Activated CD8-positive, alpha-beta memory T cell treated with anti-CD3 and anti-CD28 coated beads, Interleukin-2, amount 50 U/mL, for 48 hours (primary cell): ENCODE data around the gene LIN7C.

Source experiments
- DNase-seq: peaks from one replicate; pipeline ENCODE4 v3.0.0-alpha.2; 2020

Gene LIN7C

DNA sequence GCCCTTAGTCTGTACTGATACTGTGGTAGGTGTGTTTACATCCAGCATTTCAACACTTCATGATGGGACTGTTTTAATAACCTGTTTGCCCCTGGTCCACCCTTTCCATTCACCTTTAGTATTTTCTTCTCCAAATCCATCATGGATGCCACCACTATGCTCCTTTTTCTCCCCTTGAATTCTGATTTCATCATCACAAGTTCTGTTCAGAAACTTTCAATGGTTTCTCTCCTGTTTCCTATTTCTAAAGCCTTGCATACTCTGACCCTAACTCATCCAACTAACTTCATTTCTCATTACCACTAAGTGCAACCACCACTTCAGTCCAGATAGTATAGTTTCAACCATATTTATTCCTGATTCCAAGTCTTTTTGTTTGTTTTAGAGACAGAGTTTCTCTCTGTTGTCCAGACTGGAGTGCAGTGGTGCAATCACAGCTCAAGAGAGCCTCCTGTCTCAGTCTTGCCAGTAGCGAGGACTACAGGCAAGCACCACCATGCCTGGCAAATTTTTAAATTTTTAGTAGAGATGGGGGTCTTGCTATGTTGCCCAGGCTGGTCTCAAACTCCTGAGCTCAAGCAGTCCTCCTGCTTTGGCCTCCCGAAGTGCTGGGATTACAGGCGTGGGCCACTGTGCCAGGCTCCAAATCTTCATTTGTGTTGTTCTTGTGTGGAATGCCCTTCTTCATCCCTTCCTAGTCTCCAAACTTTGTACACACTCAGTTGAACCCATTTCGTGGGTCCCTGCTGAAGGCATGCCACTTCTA is 1.2 kb upstream of the LIN7C start:
- no peak for DNase-seq

DNA sequence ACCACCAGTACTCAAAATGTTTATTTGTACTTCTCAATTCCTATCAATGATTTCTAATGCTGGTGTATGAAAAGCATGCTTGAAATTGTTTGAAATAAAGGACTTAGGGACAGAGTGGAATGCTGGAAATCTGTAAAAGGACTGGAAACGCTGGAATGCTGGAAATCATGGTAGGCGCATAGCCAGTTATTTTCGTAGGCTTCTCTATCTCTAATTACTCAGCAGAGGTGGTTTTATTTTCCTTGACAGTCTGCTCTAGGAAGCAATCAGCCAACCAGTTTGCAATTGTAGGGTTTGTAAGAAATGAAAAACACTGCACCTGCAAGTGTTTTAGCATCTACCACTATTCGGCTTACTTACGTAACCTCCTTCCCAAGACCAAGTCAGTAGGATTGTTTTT is 788 bp downstream of the LIN7C start:
- DNase-seq = no peak

DNA sequence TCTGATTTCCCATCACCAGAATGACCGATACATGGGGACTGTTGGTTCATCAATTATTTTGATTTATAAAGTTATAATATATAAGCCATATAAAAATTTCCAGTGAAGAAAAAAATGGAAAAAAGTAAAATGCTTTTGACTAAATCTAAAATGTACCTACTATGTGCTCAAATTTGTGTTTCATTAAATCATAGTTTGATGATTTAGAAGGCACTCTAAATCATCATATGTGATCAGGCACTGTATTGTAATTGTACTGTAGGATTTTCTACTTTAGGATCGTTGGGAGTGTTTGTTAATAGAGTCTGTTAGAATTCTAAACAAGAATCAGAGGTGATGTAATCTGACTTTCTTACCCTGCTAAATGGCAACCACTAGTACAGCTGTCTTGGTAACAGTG is 2.4 kb downstream of the LIN7C start:
- no peak for DNase-seq

GRCh38 chr11:27501100-27501499 is 5.5 kb downstream of the LIN7C start:
- no peak for DNase-seq

GRCh38 chr11:27497911-27498310 is 8.7 kb downstream of the LIN7C start:
- DNase-seq = no peak

DNA sequence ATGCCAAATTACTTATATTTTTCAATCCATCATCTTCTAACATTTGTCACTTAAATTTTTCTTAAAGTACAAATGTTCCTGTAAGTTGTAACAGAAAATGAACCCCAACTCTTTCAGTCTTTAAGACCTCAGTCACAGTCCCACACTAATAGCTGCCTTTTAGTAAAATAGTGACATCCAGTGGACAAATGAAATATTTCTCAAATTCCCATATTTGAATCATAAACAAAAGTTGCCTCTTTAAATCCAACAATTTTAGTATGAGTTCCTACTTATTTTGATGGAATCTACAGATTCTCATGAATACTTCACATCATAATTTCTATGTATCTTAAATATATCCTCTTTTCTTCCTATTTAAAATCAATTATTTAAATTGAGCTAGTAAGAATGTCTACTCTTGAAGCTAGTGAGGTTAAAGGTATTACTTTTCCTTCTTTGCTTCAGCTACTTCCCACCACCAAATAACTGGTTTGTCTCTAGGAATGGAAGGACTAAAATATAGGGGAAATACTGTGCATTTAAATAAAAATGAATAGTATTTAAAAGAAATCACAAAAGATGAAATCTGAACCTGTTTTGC is 9.2 kb downstream of the LIN7C start:
- no peak for DNase-seq

- no peak for DNase-seq
Observed at GRCh38 chr11:27496461-27496860, 10.1 kb downstream of the LIN7C start.

GRCh38 chr11:27495710-27496300 is 10.8 kb downstream of the LIN7C start:
- no peak for DNase-seq

GRCh38 chr11:27489092-27489491 is 17.5 kb downstream of the LIN7C start:
- no peak for DNase-seq

GRCh38 chr11:27487706-27488105 is 18.9 kb downstream of the LIN7C start:
- no peak for DNase-seq

DNA sequence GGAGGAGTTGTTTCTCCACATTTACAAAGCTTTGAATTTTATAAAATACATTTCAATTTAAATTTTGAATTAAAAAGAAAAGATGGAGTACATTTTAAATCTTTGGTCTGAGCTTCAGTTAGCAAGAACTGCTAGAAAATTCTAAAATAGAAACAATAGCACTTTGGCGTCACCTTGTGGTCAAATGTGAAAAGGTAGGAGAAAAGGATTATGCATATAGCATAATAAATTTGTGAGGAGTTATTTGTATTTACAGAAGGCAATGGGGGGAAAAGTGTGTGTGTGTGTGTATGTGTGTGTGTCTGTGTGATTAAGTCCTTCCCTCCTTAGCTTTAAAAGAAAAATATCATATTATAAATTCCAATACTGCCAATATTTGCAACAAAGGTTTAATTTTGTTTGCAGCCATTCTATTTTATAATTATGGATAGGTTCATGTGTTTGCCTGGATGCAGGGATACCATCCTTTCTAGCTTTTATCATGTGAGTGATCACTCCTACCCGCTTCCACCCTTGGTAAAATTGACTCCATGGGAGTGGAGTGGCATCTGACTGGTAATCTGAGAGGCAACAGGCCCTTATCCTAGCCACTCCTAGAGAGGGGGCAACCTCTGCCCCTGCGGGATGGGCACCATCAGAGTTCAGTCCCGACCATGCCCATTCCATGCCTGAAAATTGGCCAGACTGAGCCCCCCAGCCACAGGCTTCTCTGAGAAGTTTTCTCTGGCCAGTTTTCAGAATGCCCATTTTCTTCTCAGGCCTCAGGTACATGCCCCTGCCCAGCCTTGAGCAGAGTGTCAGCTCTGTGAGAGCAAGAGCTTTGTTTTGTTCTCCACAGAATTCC is 20.4 kb downstream of the LIN7C start:
- DNase-seq = no peak

- no peak for DNase-seq
Observed at GRCh38 chr11:27482793-27483192, 23.8 kb downstream of the LIN7C start.

GRCh38 chr11:27481992-27482391 is 24.6 kb downstream of the LIN7C start:
- no peak for DNase-seq

DNA sequence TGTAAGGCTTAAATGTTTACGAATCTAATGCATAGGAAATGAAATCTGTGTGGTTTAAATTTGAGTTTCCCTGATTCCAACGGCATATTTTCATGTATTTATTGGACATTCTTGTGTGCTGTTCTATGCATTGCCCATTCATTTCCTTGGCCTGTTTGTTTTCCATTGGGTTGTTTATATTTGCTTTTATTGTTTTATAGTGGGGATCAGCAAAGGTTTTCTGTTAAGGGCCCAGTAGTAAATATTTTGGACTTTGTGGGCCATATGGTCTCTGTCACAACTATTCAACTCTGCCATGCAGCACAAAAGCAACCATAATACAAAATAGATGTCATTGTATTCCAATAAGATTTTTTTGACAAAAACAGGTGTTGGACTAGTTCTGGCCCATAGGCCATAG is 28.7 kb downstream of the LIN7C start:
- DNase-seq = no peak

DNA sequence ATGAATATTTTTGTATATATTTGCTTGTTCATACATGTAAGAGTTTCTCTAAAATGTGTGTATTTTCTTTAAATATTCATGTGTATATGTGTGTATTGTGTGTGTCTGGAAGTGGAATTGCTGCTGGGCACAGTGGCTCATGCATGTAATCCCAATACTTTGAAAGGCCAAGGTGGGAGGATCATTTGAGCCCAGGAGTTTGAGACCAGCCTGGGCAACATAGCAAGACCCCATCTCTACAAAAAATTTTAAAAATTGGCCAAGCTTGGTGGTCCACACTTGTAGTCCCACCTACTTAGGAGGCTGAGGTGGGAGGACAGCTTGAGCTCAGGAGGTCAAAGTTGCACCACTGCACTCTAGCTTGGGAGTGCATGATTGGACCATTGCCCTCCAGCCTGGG is 29.3 kb downstream of the LIN7C start:
- DNase-seq = no peak

DNA sequence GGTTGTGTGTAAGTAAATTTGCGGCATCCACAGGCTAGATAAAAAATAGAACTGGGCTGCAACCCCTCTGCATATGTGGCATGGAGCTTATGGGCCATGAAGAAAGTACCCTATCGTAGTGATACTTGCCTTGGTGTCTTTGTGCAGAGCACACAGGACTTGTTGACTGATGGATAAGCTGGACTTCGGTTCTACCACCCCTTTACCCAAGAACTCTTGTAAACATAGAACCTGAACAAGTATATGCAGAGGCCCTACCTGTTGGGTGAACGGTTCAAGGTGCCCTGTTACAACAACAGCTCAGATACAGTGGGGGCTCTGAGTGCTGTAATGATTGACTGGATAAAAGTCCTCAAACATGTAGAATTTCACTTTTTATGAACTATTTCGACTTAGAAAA is 30.9 kb downstream of the LIN7C start:
- DNase-seq = no peak

DNA sequence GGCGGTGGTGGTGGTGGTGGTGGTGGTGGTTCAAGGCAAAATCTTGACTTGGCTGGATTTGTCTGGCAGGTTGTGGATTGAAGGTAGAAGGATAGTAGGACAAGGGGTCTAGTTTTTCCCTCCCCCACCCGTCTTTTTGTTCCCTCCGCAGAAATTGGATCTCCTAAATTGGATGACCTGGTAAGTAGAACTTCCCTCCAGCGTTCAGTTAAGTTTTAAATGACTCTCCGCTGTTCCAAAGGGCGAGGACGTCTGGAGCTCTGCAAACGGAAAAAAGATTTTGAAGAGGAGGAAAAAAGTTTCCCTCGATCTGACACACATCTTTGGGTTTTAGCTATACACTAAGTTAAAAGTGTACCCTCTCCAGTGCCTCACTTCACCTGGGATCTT is 33.6 kb downstream of the LIN7C start:
- no peak for DNase-seq

GRCh38 chr11:27472398-27473016 is 34.1 kb downstream of the LIN7C start, which contains the start of gene LGR4:
TSS of gene LGR4 (minus strand) at chr11:27472790. CDS start at chr11:27472302, 488 bp downstream.
- peak; percentile 77 for DNase-seq

DNA sequence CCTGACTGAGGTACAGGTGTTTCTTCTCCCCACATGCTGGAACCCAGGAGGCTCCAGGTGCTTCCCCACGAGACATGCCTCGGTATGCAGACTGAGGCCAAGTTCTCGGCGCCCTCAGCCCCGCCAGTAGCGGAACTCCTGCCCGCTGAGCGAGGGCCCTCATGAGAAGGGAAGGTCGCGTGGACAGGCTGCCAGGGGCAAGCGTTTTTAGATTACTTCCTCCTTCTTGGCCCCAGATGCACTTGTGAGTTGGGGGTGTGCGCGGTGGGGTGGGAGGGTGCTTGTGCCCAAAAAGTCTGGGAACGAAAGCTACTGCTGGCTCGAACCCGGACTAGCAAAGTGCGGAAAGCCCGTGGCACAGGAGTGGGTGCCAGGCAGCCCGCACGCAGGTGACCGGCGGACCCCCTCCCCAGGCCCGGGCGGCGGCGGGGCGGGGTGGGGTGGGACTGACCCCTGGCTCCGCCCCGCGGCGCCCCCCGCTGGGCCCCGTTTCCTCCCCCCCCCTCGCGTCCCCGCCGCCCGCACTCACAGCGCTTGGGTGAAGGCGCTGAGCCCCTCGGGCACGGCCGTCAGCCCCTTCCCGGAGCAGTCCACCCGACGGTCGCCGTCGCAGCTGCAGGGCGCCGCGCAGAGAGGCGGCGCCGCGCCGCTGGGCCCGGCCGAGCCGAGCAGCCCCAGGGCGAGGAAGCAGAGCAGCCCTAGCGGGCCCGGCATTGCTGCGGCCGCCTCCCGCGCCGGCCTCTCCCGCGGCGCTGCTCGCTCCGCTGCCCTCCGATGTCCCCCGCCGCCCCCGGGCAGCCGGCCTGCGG is 34.8 kb downstream of the LIN7C start:
- DNase-seq = no peak

DNA sequence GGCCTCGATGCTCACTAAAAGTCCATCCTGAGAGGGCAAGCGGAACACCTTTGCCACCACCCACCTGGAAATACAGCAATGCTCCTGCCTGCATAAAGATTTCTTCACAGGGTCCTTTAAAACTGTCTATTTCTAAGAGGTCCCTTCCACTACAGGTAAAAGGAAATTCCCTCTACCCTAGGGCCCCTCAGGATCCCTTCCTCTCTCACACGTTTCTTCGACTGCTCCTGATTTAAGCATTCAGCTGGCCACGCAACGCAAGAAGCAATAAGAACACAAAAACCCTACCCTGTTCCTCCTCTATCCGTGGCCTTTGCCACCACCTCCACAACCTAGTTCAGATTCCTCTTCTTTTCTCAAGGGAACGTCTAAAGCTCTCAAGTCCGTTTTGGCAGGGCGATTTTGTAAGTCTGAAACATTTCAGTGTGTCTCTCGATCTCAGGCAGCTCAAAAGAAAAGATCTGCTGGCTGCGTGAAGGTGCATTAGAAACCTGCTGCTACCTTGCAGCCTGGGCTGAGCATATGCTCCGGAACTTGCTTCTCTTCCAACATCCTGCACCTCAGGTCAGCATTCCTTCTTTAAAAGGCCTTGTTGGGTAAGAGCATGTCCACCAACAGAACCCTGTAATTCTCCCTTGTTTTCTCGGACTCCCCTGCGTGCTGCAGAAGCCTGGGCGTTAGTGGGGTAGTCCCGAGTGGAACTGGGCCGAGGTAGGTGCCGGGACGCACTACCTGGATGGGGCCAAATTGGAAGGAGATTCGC is 35.6 kb downstream of the LIN7C start:
- DNase-seq = no peak

DNA sequence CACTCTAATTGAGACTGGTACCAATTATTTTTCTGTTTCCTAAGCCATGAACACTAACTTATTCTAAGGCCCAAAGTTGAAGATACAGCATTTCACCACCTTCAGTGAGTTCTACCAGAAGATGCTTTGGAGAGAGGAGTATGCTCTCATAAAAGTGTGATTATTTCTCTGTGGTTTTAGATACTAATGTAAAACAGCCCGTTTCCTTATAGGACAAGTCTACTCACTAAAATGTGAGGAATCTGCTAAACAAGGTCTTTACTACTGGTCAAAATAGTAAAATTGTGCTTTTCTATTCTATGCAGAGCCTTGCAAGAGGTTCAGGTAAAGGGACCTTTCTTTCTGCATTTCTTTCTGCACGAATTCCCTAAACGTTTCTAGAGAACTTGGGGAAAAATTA is 36.4 kb downstream of the LIN7C start:
- DNase-seq = no peak
